ENCODE data around the gene BLTP3B. TPM values are rescaled to one million over a fixed set of nuclear protein-coding genes. Genes with fewer than 3 reads are reported as not detected.

The BLTP3B gene
- total RNA-seq, 1 donor from 2014 or later = 9.3 TPM

GRCh38 chr12:100164153-100164704 lies 21.6 kb upstream of the BLTP3B start:
- no peak for DNase-seq
- no peak for ATAC-seq (ENCODE audit: poor library complexity)
- intact Hi-C loops (cut with DNase I) = no loop called here

- intact Hi-C loops (cut with DNase I) = no loop called here
- DNase-seq (peak; percentile 89), ATAC-seq (ENCODE audit: poor library complexity) (peak; percentile 100)
Observed at GRCh38 chr12:100163416-100164152, 20.9 kb upstream of the BLTP3B start.

DNA sequence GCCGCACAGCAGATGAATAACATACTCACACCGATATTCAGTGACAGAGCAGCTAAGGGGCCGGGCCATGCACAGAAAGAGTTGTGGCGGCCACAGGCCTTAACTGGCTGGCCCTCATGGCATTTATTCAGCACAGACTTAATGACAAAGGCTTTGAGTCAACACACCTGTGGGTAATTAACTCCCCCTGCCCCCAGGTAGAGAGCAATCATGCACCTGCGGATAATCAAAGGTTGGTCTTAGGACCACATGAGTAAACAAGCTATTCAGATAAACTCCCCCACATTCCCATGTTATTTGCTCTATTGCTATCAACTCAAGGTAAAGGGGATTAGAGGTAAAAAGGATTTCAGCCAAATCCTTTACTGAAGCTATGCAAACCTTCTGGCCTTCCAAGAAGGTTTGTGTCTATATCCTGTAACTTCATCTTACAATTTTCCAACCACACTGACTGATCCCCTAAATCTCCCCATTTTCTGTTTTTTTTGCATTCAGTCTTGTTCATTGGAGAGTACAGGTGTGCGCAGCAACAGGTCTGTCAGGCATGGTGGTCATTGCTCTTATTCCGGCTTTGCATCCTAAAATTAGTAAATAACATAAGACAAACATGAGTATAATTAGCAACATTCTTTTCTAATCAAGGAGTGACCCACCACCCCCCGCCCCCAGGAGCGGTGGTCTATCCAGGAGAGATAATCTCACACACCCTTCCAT lies 16.9 kb upstream of the BLTP3B start:
- ATAC-seq (ENCODE audit: poor library complexity) (no peak), DNase-seq (no peak)
- intact Hi-C loops (cut with DNase I) = no loop called here

DNA sequence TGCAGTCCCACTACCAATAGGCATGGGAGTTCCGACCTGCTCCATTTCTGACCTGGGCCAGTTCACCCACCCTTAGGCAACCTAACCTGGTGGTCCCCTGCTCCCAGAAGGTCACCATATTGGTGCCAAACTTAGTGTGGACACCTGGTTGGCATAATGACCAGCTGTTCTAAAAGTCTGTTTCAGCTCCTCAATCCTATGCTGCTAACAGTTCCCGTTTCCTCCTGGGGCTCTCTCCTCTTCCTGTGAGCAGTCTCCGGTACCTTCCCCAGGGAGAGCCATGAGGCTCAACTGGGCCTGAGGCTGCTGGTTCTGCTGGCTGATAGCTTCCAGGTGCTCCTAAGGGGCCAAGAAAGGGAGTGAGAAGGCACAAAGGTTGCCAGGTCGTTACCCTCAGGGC lies 15.9 kb upstream of the BLTP3B start:
- intact Hi-C loops (cut with DNase I) = no loop called here
- ATAC-seq (ENCODE audit: poor library complexity) (no peak), DNase-seq (no peak)

GRCh38 chr12:100157427-100157821 lies 14.8 kb upstream of the BLTP3B start:
- no peak for ATAC-seq (ENCODE audit: poor library complexity)
- DNase-seq = no peak
- intact Hi-C loops (cut with DNase I) = no loop called here

DNA sequence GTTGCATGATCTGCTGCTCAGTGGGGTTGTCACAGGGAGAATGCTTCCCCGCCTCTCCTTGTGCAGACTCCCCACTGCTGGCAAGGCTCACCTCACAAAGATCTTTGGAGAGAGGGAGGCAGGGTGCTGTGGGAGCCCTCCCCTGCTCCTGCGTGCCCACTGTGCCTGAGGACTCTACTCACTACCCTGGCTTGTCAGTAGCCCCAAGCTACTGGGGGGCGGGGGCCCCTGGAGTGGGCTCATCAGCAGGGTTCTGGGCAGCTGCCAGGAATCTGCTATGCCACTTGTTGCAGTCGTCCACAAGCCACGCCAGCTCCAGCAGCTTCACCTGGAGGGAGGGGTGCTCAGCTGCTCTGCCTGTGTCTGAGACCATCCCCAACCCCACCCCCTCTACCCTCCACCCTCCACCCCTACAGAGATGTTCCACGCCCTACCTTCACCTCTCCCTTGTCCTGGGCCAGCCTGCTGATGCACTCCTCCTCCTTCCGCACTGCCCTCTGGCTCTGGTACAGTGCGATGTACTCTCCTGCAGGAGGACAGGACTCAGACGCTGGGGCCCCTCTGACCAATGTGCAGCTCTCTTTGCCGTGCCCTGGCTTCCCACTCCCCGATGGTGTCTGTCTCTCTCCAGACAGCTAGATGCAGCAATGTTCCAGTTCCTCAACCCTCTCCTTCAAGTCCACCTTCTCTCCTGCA lies 14.2 kb upstream of the BLTP3B start:
- intact Hi-C loops (cut with DNase I) = no loop called here
- DNase-seq = no peak
- ATAC-seq (ENCODE audit: poor library complexity) = no peak

GRCh38 chr12:100154474-100155247 lies 12.0 kb upstream of the BLTP3B start:
- DNase-seq (peak; percentile 88), ATAC-seq (ENCODE audit: poor library complexity) (peak; percentile 69)
- intact Hi-C loops (cut with DNase I) = loop anchor here (5.0 kb wide), 1 partner anchor 48 kb away; the partner anchor contains the start of gene ACTR6

DNA sequence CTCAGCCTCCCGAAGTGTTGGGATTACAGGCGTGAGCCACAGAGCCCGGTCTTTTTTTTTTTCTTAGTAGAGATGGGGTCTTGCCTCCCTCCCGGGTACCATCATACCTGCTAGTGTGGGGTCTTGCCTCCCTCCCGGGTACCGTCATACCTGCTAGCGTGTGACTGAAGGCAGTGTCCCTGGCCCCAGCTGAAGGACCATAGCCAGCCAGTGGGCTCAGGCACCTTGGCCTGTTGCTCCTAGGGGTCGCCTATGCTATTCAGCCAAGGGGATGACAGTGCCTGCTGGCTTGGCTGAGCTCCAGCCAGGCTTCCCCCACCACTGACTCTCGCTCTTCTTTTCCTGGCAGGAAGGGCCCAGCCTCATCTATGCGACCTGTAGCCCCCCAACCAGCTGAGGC lies 10.5 kb upstream of the BLTP3B start:
- ATAC-seq (ENCODE audit: poor library complexity) = no peak
- intact Hi-C loops (cut with DNase I) = loop anchor here (5.0 kb wide), 1 partner anchor 49 kb away; the partner anchor contains the start of gene ACTR6

DNA sequence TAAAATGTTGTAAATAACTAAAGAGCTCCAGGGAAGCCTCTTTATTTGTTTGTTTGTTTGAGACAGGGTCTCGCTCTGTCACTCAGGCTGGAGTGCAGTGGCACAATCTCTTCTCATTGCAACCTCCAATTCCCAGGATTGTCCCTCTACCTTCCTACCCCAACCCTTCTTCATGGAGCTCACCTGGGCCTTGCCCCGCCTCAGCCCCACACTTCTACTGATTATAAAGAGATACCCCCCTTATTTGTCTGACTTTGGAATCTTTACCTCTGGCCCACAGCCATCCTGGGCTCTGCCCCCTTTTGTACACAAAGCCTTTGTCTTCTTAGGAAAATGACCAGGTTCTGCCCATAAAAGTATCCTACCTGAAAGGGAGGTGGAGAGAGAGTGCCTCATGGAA lies 9.1 kb upstream of the BLTP3B start:
- intact Hi-C loops (cut with DNase I) = loop anchor here (5.0 kb wide), 1 partner anchor 51 kb away; the partner anchor contains the start of gene ACTR6
- no peak for DNase-seq

More for the DNA sequence above, 10.5 kb upstream of the BLTP3B start:
- DNase-seq = no peak

GRCh38 chr12:100146252-100146651 lies 3.6 kb upstream of the BLTP3B start:
- intact Hi-C loops (cut with DNase I) = no loop called here
- DNase-seq (no peak), ATAC-seq (ENCODE audit: poor library complexity) (no peak)

More for the DNA sequence above, 9.1 kb upstream of the BLTP3B start:
- ATAC-seq (ENCODE audit: poor library complexity) = no peak

- no peak for ATAC-seq (ENCODE audit: poor library complexity)
- no peak for DNase-seq
- intact Hi-C loops (cut with DNase I) = no loop called here
Observed at GRCh38 chr12:100145643-100146042, 3.0 kb upstream of the BLTP3B start.

GRCh38 chr12:100141998-100142850 lies 450 bp downstream of the BLTP3B start:
- peak; percentile 75 for ATAC-seq (ENCODE audit: poor library complexity)
- peak; percentile 65 for DNase-seq
- intact Hi-C loops (cut with DNase I) = no loop called here

- intact Hi-C loops (cut with DNase I) = no loop called here
- DNase-seq (no peak), ATAC-seq (ENCODE audit: poor library complexity) (peak; percentile 40)
Observed at GRCh38 chr12:100141666-100141997, 1.0 kb downstream of the BLTP3B start.

DNA sequence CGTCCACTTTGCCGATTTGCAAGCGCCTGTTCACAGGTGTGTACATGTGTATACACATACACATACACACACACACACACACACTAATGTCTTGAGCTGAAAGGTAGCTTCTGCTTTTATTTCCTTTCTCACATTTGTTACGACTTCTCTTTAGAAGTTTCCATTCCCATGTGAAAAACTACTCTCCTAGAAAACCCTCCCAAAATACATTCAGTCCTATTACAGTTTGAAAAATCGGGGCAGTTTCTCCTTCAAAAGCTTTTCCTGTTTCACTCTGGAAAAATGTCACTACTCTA lies 3.9 kb downstream of the BLTP3B start:
- ATAC-seq (ENCODE audit: poor library complexity) (no peak), DNase-seq (no peak)
- intact Hi-C loops (cut with DNase I) = loop anchor here (10.0 kb wide), 1 partner anchor 126 kb away; the partner anchor contains the start of genes DEPDC4 and SCYL2

- ATAC-seq (ENCODE audit: poor library complexity) = no peak
- intact Hi-C loops (cut with DNase I) = loop anchor here (10.0 kb wide), 1 partner anchor 127 kb away; the partner anchor contains the start of genes DEPDC4 and SCYL2
- DNase-seq = no peak
Observed at GRCh38 chr12:100138048-100138802, 4.4 kb downstream of the BLTP3B start.

- intact Hi-C loops (cut with DNase I) = loop anchor here (10.0 kb wide), 1 partner anchor 132 kb away; the partner anchor contains the start of genes DEPDC4 and SCYL2
- no peak for DNase-seq
- no peak for ATAC-seq (ENCODE audit: poor library complexity)
Observed at GRCh38 chr12:100133200-100133599, 9.5 kb downstream of the BLTP3B start.

- intact Hi-C loops (cut with DNase I) = no loop called here
- peak; percentile 88 for ATAC-seq (ENCODE audit: poor library complexity)
- DNase-seq = peak; percentile 51
Observed at GRCh38 chr12:100128512-100128908, 14.2 kb downstream of the BLTP3B start.
